HepG2 (cell line): Measurements from ENCODE around the gene BLOC1S4. TPM values are rescaled to one million over a fixed set of nuclear protein-coding genes. Genes with fewer than 3 reads are reported as not detected.

Source experiments
- DNMT1 ChIP-seq: sonication (generic); formaldehyde crosslinking; IDR thresholded peaks from 2 replicates; pipeline ENCODE4 v1.5.1; 2020; ENCODE audit warnings: mild to moderate bottlenecking, missing genetic modification reagents
- ETV5 ChIP-seq: IDR thresholded peaks from 2 replicates; pipeline ENCODE4 v1.6.1; 2018; ENCODE audit warnings: missing biosample characterization, missing genetic modification reagents, inconsistent platforms, borderline replicate concordance
- HMGXB3 ChIP-seq: sonication (generic); formaldehyde crosslinking; IDR thresholded peaks from 2 replicates; pipeline ENCODE4 v1.4.0; 2020; ENCODE audit warnings: missing genetic modification reagents, borderline replicate concordance
- KDM2A ChIP-seq: sonication (generic); formaldehyde crosslinking; IDR thresholded peaks from 2 replicates; pipeline ENCODE4 v1.4.0; 2020; ENCODE audit warnings: low read depth, missing genetic modification reagents, borderline replicate concordance
- PATZ1 ChIP-seq: sonication (generic); formaldehyde crosslinking; IDR thresholded peaks from 2 replicates; pipeline ENCODE4 v1.4.0; 2020; ENCODE audit warnings: missing genetic modification reagents
- POLR2AphosphoS5 ChIP-seq: IDR thresholded peaks from 2 replicates; pipeline ENCODE4 v1.6.1; 2012; ENCODE audit warnings: low read depth, low read length
- ZC3H13 ChIP-seq: sonication (generic); formaldehyde crosslinking; IDR thresholded peaks from 2 replicates; pipeline ENCODE4 v1.8.1; 2023; ENCODE audit warnings: mild to moderate bottlenecking, missing genetic modification reagents, moderate library complexity
- ZNF407 ChIP-seq: sonication (generic); formaldehyde crosslinking; IDR thresholded peaks from one replicate; pipeline ENCODE4 v1.5.1; 2020; ENCODE audit warnings: mild to moderate bottlenecking, missing genetic modification reagents; ENCODE audit errors: not compliant biosample characterization
- ZNF501 ChIP-seq: sonication (generic); formaldehyde crosslinking; IDR thresholded peaks from 2 replicates; pipeline ENCODE4 v1.5.1; 2020; ENCODE audit warnings: mild to moderate bottlenecking, moderate library complexity, missing genetic modification reagents
- polyA plus RNA-seq, 8 experiments: library from polyadenylated mRNA; depleted of rRNA in 3 of 8; stranded (reverse) in 7 of 8; unstranded in 1 of 8; fragments of >200 nt; fragmentation: Illumina TruSeq in 4 of 8; extraction: Trizol in 4 of 8; gene quantifications; 2 replicates each; pipeline versions ENCODE4 v1.2.1 to v1.2.3, GENCODE V29; 2011 to 2016; ENCODE audit warnings: low read depth in 4 of 8, missing spikeins in 1 of 8, mixed read lengths in 1 of 8; ENCODE audit not compliant: insufficient read depth in 1 of 8
- total RNA-seq, 5 experiments: library from RNA; depleted of rRNA; stranded (reverse); fragments of >200 nt; fragmentation: Illumina TruSeq; extraction: Trizol; gene quantifications; 2 replicates each; pipeline ENCODE4 v1.2.3, GENCODE V29; 2016; ENCODE audit warnings: low read depth in 1 of 5

The BLOC1S4 gene
- total and polyA plus RNA-seq, 2 of the 13 experiments (the other 11 are each of a cell fraction or from before 2014, with no cell fraction given) = 15.5 to 20.9 TPM

- peak; percentile 66; the same call in 1 of the 2 replicates for TF ChIP-seq HMGXB3 (CRISPR knock-in tag)
- TF ChIP-seq KDM2A (CRISPR knock-in tag) = peak; percentile 76; the same call in 1 of the 2 replicates
- TF ChIP-seq ETV5 (CRISPR knock-in tag) = peak; percentile 82; the same call in 1 of the 2 replicates
- TF ChIP-seq DNMT1 (CRISPR knock-in tag) = 0 out of 2 replicates have a peak, but pooled peaks have one; percentile 49
- peak; percentile 43 for TF ChIP-seq ZNF407 (CRISPR knock-in tag)
- peak; percentile 64 for TF ChIP-seq POLR2AphosphoS5
- TF ChIP-seq PATZ1 (CRISPR knock-in tag) = peak; percentile 65; the same call in 1 of the 2 replicates
- 0 out of 2 replicates have a peak, but pooled peaks have one; percentile 27 for TF ChIP-seq ZNF501 (CRISPR knock-in tag)
- no peak for TF ChIP-seq ZC3H13 (CRISPR knock-in tag)
Measured at GRCh38 chr4:6695660-6696610, 20.0 kb upstream of the BLOC1S4 start (continued).
